HT-29 (cell line): ENCODE measurements around the gene PAN3. TPM values are rescaled to one million over a fixed set of nuclear protein-coding genes. Genes with fewer than 3 reads are reported as not detected.

Experiments
- DNase-seq: peaks from one replicate; pipeline ENCODE4 v3.0.0-alpha.2; 2015; ENCODE audit warnings: low spot score
- total RNA-seq: library from RNA; depleted of rRNA; stranded (reverse); fragments of >200 nt; shearing (Covaris generic); gene quantifications from 2 replicates; pipeline ENCODE4 v1.2.3, GENCODE V29; 2014

Gene PAN3
- total RNA-seq, 1 experiment from 2014 or later, result 27.3 TPM

- no peak for DNase-seq
These were observed 81.2 kb downstream of the PAN3 start for GRCh38 chr13:28219408-28220099.

GRCh38 chr13:28220166-28220565 lies 81.8 kb downstream of the PAN3 start:
- no peak for DNase-seq

GRCh38 chr13:28229522-28230411 lies 91.4 kb downstream of the PAN3 start:
- DNase-seq, result no peak

GRCh38 chr13:28231642-28232041 lies 93.3 kb downstream of the PAN3 start:
- no peak for DNase-seq

- no peak for DNase-seq
These were observed 99.6 kb downstream of the PAN3 start for GRCh38 chr13:28237944-28238343.

- DNase-seq, result no peak
These were observed 101.0 kb downstream of the PAN3 start for GRCh38 chr13:28239374-28239773.

- no peak for DNase-seq
These were observed 107.1 kb downstream of the PAN3 start for GRCh38 chr13:28245465-28245864.

GRCh38 chr13:28246891-28247290 lies 108.5 kb downstream of the PAN3 start:
- no peak for DNase-seq

GRCh38 chr13:28248080-28248479 lies 109.7 kb downstream of the PAN3 start:
- DNase-seq, result no peak

- DNase-seq, result no peak
These were observed 112.2 kb downstream of the PAN3 start for GRCh38 chr13:28250542-28250941.

- DNase-seq, result no peak
These were observed 113.1 kb downstream of the PAN3 start for GRCh38 chr13:28251466-28251865.

GRCh38 chr13:28252547-28252946 lies 114.2 kb downstream of the PAN3 start:
- DNase-seq, result no peak

GRCh38 chr13:28257305-28257704 lies 119.0 kb downstream of the PAN3 start:
- no peak for DNase-seq

GRCh38 chr13:28258417-28258816 lies 120.1 kb downstream of the PAN3 start:
- no peak for DNase-seq

GRCh38 chr13:28267497-28267896 lies 129.2 kb downstream of the PAN3 start:
- no peak for DNase-seq

GRCh38 chr13:28268800-28269223 lies 130.5 kb downstream of the PAN3 start:
- DNase-seq, result no peak

GRCh38 chr13:28271056-28271840 lies 132.9 kb downstream of the PAN3 start:
- DNase-seq, result no peak

- DNase-seq, result no peak
These were observed 135.6 kb downstream of the PAN3 start for GRCh38 chr13:28273919-28274318.

GRCh38 chr13:28282451-28282850 lies 144.1 kb downstream of the PAN3 start:
- DNase-seq, result no peak

GRCh38 chr13:28283600-28283999 lies 145.3 kb downstream of the PAN3 start:
- no peak for DNase-seq

GRCh38 chr13:28286263-28286662 lies 147.9 kb downstream of the PAN3 start:
- no peak for DNase-seq

GRCh38 chr13:28297341-28297740 lies 159.0 kb downstream of the PAN3 start:
- DNase-seq, result no peak
